ENCODE results near the gene CXADR.

CXADR gene

DNA sequence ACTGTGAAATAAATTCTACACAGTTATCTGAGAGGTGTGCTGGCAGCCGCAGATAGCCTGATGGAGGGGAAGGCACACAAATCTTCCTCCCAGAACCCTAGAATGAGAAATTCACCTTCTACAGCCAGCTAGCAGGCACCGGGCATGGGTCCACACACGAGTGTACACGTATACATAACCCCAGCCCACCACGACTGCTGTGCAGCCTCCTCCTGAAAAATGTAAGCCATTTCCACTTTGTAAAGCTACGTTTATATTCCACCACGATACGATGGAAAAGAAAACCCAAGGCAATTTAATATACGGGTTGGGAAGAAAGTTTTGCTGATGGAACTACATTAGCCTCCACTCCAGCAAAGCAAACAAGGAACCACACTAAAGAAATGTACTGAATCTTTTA lies 98.1 kb downstream of the CXADR start:
- DNase-seq = no peak

DNA sequence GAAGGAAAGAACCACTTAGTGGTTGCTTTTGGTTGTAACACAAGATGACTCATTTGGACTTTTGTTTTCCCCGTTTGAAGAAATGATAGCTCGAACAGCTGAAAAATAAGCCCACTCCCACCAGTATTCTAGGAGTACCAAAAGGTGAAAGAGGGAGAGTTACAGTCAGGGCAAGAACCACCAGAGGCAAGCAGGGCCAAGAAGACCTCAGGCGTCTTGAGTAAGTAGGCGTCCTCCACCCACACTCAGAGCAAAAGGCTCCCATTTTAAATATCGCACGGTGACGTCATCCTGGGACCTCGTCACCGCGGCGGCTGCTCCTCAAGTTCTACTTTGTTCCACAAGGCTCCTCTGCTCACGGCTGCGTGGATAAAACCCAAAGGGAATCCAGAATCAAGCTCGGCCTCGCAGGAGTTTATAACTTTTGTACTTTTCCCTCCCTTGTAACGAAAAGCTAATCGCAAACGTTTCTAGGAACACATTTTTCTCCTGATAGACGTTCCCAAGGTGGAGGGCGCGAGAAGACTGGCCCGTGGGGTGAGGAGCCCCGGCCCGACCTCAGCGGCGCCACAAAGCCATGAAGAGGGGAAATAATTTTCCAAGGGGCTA lies 98.7 kb downstream of the CXADR start:
- DNase-seq = no peak

DNA sequence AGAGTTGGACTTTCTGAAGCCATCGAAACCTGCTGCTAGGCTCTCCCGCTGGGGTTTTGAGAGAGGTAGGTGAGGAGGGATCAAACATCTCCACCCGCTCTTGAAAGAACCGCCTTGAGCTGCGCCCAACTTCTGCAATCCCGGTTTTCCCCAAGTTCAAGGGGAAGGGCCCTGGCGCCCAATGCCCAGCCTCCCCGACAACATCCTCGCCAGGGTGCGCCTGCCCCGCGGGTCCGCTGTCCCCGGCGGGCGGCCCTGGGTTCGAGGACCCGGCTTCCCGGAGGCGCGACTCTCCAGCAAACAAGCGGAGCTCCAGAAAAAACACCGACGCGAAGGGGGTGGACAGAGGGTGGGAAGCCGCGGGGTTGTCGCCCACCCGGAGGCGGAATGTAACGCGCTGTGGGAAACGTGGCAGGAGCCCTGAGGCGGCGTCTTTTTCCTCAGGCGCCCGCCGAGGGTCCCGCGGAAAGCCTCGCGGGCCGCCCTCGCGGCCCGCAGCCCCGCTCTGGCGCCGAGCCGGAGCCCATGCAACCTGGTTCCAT lies 99.3 kb downstream of the CXADR start:
- DNase-seq = no peak

DNA sequence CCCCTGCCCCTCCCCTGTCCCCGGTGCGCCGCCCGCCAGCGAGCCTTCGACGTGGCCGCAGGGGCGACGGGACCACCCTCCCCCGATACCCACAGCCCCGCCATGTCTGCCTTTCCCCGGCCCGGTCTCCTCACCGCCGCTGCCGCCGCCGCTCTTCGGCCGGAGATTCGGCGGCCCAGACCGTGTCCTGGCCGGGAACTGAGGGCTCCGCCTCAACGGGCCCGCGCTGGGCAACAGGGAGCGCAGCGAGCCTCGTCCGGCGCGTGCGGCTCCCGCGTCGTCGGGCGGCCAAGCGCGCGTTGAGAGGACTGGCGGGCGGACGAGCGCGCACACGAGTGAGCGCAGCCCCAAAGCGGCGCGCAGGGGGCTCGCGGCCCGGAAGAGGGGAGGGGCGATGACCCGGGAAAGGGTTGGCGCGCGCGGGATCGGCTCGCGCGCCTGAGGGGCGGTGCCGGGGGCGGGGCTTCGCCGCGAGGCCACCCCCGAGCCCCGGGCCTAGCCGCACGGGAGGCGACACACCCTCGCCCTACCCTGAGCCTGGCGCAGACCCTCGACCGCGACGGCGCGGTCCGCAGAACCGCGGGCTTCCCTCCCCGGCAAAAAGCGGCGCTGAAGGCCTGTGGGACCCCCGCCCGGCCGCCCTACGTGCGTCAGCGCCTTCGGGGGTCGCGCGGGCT lies 99.9 kb downstream of the CXADR start, which contains the start of gene BTG3:
TSS of gene BTG3 (minus strand) at position 337 of the 677 bp plus-strand sequence. CDS start 3,757 bp downstream, outside the sequence.
- no peak for DNase-seq

DNA sequence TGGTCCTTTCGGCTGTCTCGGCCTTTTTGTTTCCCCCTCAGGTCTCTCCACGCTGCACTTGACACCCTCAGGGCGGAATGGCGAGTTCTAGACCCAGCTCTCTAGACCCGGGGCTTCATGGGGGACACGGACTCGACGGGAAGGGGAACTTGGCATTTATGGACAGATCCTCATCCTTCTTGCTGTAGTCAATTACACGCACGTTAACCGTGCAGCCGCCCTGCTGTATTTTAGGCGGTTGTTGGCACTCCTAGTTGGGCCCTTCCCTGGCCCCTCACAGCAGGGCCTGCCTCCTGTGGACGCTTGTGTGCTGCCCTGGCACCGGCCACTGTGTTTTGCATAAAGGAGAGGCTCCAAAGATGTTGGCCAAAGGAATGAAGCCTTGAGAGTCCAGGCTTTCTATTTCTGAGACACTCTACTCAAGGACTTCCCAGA lies 100.4 kb downstream of the CXADR start:
- no peak for DNase-seq

DNA sequence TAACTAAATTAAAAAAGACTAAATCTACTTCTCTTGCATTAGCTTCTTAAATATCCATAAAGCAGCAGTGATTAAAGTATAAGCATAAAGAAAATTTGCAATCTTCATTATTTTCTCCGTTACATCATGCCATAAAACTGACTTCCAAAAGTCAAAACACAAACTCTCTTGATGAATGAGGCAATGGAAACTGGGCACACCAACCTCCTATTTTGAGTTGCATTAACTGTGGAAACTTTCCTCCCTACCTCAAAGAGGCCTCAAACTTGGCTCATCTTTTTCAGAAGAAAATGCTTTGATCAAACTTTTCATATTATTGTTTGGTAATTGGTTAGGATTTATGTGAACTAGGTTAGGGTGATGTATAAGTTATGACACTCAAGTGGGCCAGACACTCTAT lies 104.0 kb downstream of the CXADR start:
- DNase-seq = no peak

DNA sequence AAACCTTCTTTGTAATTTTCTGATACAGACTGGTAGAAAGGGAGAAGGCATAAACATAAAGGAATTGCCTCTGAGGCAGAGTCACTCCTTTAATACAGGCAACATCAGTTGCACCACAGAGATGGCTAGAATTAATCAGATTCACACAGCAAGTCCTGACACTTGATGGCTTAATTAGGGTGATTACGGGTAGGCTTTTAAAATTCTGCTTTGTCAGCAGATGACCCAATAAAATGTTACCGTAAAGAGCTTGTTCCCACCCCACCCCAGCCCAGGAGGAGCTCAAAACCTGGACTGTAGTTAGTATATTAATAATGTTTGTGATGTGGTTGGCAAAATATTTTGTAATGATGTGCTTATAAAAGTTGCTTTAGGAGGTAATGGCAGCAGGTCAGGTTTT lies 109.2 kb downstream of the CXADR start:
- no peak for DNase-seq

DNA sequence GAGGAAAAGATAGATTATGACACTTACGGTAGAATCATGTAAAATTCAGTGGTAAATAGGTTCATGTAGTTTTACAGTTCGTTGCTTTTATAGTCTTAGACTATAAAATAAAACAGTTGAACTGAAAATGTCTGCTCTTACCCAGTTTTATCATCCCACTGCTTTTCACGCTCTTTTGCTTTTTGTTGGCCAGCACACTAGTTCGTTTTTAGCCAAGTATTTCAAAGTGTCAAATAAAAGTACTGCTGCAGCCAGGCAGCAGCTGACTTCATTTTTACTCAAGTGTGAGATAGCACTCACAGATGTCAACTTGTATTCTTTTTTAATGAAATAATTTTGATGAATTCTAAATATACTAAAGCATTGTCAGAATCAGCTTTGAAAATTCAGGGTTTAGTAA lies 118.4 kb downstream of the CXADR start:
- DNase-seq = no peak

DNA sequence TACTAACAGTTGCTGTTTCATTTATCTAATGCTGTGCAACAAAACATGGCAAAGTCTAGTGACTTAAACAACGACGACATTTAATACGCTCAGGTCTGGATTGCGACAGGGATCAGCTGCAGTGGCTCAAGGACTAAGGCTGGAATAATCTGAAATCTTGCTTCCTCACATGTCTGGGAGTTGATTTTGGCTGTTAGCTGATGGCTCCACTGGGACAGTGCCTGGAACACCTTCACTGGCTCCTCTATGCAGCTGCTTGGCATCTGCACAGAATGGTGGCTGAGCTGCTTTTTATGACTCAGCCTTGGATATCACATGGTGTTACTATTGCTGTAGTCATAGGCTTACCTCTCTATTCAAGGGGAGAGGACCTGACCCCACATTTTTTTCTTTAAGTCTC lies 123.9 kb downstream of the CXADR start:
- no peak for DNase-seq

DNA sequence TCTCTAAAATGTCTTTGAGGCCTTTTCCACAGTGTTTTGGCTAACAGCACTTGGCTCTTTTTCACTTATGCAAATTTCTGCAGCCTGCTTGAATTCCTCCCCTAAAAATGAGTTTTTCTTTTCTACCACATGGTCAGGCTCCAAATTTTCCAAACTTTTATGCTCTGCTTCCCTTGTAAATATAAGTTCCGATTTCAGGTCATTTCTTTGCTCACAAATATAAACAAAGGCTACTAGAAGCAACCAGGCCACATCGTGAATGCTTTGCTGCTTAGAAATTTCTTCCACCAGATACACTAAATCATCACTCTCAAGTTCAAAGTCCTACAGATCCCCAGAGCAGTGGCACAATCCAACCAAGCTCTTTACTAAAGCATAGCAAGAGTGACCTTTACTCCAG lies 128.0 kb downstream of the CXADR start:
- no peak for DNase-seq

Measured in cortex of kidney (tissue), 1 donor.